ENCODE measurements around the gene NOD2. TPM values are rescaled to one million over a fixed set of nuclear protein-coding genes. Genes with fewer than 3 reads are reported as not detected.
A peak's percentile ranks its signal among the peaks of the same experiment; 100 is the strongest.

The NOD2 gene
- polyA plus RNA-seq, 3 donors from 2014 or later, result 0.76 to 1.5 TPM; not detected in 1

DNA sequence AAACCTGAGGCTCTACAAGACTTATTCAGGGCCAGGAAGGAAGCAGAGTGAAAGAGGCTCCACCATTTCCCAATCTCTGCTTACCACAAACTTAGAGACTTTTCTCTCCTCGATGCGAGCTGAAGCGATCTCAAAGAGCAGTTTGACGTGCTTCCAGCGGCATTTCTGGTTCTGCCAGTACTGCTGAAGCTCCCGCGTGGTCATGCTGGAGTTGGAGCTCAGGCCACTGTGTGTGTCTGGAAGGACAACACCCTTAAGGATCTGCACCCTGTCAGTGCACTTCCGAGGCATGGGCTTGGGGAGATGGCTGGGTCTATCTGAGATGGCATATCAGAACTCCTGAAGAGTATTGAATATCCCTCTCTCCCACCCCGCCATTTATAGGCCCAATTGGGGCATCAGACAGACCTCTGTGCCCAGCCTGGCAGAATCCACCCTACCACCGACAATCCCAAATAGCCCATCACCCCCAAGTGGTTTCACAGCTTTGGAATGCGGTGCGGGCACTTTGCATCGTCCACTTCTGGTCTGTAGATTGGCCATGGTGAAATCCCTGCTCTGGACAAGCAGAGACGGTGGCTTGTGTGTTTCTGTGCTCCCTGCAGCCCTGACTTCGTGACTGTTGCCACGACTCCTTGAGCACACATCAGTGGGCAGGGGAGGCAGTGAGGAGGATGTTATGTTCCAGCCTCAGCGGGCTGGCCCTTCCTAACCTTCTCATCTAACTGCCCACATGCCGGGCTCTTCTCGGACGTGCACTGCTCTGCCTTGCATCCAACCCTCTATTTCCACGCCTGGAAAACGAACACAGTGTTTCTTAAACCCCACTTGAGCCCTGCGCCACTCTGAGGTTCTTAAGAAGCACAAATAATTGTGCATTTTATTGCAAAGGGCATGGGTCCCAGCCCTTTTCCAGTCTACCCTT is 17.5 kb upstream of the NOD2 start:
- peaks cover 48 to 50% of the 10 kb centered on the region in 2 donors for H3K4me1 Mint-ChIP-seq
- H3K4me3 Mint-ChIP-seq, result no peak overlapping the region
- H3K9me3 Mint-ChIP-seq, result peaks cover 7 to 19% (median 15%) of the 10 kb centered on the region in 6 donors
- H3K27ac Mint-ChIP-seq, result peak overlapping the region in 5 of 6 donors; percentile 26 to 90 (median 41)
- peaks cover 0 to 9% (median 7%) of the 10 kb centered on the region in 3 donors for H3K27me3 Mint-ChIP-seq (ENCODE audit: low read depth in 3 of 3)
- DNase-seq, result no peak
- peaks cover 48 to 70% (median 48%) of the 10 kb centered on the region in 3 donors for H3K36me3 Mint-ChIP-seq

DNA sequence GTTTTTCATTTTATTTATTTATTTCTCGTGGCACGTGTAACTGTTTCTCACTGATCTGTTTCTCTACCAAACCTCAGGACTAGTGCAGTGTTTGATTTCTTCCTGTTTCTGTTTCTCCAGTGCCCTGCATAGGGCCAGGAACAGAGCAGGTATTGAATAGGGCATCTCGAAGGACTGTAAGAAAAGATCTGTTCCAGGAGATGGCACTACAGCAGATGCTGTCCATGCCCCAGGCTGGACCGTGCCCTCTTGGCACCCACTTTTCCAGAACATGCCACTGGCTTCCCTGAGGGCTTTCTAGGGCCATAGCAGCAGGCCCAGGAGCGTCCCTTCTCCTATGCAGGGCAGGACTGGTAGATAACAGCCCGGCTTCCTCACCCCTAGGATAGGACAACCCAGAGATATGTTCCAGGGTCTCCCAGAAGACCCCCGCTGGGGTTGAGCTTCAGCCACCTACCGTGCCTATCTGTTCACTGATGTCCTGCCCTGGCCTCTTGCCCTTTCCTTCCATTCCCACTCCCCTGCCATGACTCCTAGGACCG is 16.7 kb upstream of the NOD2 start:
- peaks cover 50 to 54% of the 10 kb centered on the region in 2 donors for H3K4me1 Mint-ChIP-seq
- H3K4me3 Mint-ChIP-seq, result no peak overlapping the region
- peaks cover 0 to 6% (median 4%) of the 10 kb centered on the region in 3 donors for H3K27me3 Mint-ChIP-seq (ENCODE audit: low read depth in 3 of 3)
- peak overlapping the region in 5 of 6 donors; percentile 15 to 91 (median 88) for H3K27ac Mint-ChIP-seq
- peaks cover 6 to 14% (median 10%) of the 10 kb centered on the region in 6 donors for H3K9me3 Mint-ChIP-seq
- no peak for DNase-seq
- peaks cover 43 to 62% (median 43%) of the 10 kb centered on the region in 3 donors for H3K36me3 Mint-ChIP-seq

- DNase-seq, result no peak
- H3K27me3 Mint-ChIP-seq (ENCODE audit: low read depth in 3 of 3), result peaks cover 0 to 6% (median 4%) of the 10 kb centered on the region in 3 donors
- H3K27ac Mint-ChIP-seq, result peak overlapping the region; percentile 75 to 91 (median 89)
- H3K9me3 Mint-ChIP-seq, result peaks cover 3 to 8% (median 5%) of the 10 kb centered on the region in 6 donors
- H3K4me1 Mint-ChIP-seq, result peaks cover 54 to 60% of the 10 kb centered on the region in 2 donors
- peak overlapping the region in 3 of 5 donors; percentile 6 to 54 (median 44) for H3K4me3 Mint-ChIP-seq
- peaks cover 37 to 56% (median 37%) of the 10 kb centered on the region in 3 donors for H3K36me3 Mint-ChIP-seq
Observed at GRCh38 chr16:50677351-50677750, 16.1 kb upstream of the NOD2 start.

DNA sequence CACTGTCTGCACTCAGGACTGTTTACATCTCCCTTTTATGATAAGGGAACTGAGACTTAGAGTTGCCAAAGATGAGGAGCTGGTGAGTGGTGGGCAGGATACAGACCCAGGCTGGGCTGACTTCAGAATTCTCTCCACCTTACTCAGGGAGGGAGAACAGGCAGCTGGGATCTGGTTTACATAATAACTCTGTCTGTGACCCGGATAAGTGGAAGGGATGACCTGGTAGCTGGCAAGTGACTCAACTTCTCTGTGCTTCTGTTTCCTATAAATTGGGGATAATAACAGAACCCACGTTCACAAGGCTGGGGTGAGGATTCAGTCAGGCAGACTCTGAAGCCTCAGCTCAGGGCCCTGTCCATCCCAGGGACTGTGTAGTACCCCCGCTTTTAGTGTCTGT is 14.9 kb upstream of the NOD2 start:
- Mint-ChIP-seq H3K27me3 (ENCODE audit: low read depth in 3 of 3) (peaks cover 0 to 5% (median 2%) of the 10 kb centered on the region in 3 donors), H3K9me3 (peaks cover 0 to 3% (median 0%) of the 10 kb centered on the region in 6 donors), H3K36me3 (peaks cover 27 to 47% (median 28%) of the 10 kb centered on the region in 3 donors), H3K4me3 (peak overlapping the region; percentile 49 to 82 (median 69)), H3K4me1 (peaks cover 63 to 71% of the 10 kb centered on the region in 2 donors), H3K27ac (peak overlapping the region; percentile 75 to 91 (median 89))
- no peak for DNase-seq

DNA sequence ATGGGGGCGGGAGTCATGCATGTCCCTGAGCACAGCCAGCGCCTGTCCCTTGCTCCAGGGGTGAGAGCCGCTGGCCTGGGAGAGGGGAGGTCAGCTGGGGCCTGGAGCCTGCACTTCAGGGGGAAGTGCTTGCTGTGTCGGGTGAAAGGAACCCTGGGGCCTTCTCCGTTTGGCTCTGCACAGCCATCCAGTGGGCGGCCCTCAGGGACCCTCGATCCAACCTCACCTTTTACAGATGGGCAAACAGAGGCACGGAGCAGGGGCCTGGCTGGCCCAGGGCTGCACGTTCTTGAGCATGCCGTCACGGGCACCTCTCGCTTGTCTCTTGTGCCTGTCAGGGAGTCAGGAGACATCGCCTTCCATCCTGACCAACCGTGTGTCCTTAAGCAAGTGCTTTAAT is 14.1 kb upstream of the NOD2 start:
- no peak for DNase-seq
- peaks cover 0 to 8% (median 2%) of the 10 kb centered on the region in 3 donors for H3K27me3 Mint-ChIP-seq (ENCODE audit: low read depth in 3 of 3)
- H3K27ac Mint-ChIP-seq, result peak overlapping the region; percentile 90 to 98 (median 96)
- peaks cover 70 to 79% of the 10 kb centered on the region in 2 donors for H3K4me1 Mint-ChIP-seq
- peak overlapping the region; percentile 88 to 92 (median 90) for H3K4me3 Mint-ChIP-seq
- H3K36me3 Mint-ChIP-seq, result peaks cover 21 to 41% (median 25%) of the 10 kb centered on the region in 3 donors
- no peaks in the 10 kb centered on the region for H3K9me3 Mint-ChIP-seq

DNA sequence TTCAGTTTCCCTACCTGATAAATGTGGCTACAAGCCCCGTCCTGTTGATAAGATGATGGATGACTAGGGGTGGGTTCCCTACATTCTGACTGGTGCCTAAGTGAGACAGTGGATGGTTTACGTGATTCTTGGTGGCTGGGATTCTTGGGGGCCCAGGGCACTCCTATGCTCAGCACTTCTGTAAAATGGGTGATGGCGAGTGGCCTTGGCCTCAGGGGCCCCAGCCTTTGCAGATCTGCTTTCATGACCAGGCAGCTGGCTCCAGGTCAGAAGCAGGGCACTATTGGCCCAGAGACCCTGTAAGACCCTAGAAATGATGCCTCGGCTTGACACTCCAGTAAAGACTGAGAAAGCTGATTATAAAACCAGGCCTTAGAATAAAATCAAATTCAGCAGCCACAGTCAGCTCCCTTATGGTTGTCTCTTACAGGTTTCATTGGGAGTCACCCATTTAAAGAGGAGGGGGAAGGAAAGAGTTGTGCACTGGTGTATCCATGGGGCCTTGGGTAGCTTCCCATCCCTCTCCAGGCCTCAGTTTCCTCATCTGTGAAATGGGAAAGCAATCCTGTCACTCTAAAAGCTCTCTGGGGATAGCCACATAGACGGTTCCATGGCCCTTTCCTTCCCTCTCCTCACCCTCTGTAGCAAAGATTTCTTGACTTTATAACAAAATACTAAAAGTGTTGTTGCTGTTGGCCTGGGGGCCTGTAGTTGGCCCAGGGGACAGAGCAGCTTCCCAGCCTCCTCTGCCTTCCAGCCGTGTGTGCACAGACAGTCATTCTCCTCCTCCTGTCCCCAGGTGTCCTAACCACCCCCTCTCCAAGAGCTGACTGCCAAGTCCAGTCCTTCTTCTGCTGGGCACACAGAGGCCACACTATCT is 13.5 kb upstream of the NOD2 start:
- peaks cover 77 to 85% of the 10 kb centered on the region in 2 donors for H3K4me1 Mint-ChIP-seq
- H3K27me3 Mint-ChIP-seq (ENCODE audit: low read depth in 3 of 3), result peaks cover 0 to 9% (median 2%) of the 10 kb centered on the region in 3 donors
- H3K36me3 Mint-ChIP-seq, result peaks cover 16 to 35% (median 20%) of the 10 kb centered on the region in 3 donors
- H3K9me3 Mint-ChIP-seq, result no peaks in the 10 kb centered on the region
- H3K27ac Mint-ChIP-seq, result peak overlapping the region; percentile 90 to 98 (median 96)
- DNase-seq, result no peak
- peak overlapping the region; percentile 88 to 92 (median 90) for H3K4me3 Mint-ChIP-seq

GRCh38 chr16:50680556-50680893 is 12.9 kb upstream of the NOD2 start:
- no peak for DNase-seq
- H3K4me3 Mint-ChIP-seq, result peak overlapping the region; percentile 88 to 92 (median 90)
- H3K9me3 Mint-ChIP-seq, result no peaks in the 10 kb centered on the region
- peaks cover 83 to 91% of the 10 kb centered on the region in 2 donors for H3K4me1 Mint-ChIP-seq
- peak overlapping the region; percentile 90 to 98 (median 96) for H3K27ac Mint-ChIP-seq
- H3K36me3 Mint-ChIP-seq, result peaks cover 11 to 28% (median 13%) of the 10 kb centered on the region in 3 donors
- H3K27me3 Mint-ChIP-seq (ENCODE audit: low read depth in 3 of 3), result peaks cover 0 to 11% (median 2%) of the 10 kb centered on the region in 3 donors

- Mint-ChIP-seq H3K4me1 (peaks cover 89 to 96% of the 10 kb centered on the region in 2 donors), H3K27me3 (ENCODE audit: low read depth in 3 of 3) (peaks cover 0 to 11% (median 2%) of the 10 kb centered on the region in 3 donors), H3K9me3 (no peaks in the 10 kb centered on the region)
Observed at GRCh38 chr16:50681021-50681885, 12.2 kb upstream of the NOD2 start, which contains the start of gene SNX20. Gene SNX20, minus strand, starts transcription at chr16:50681312. Its CDS starts 3,786 bp downstream, at chr16:50677526.

GRCh38 chr16:50683689-50684374 is 9.6 kb upstream of the NOD2 start:
- Mint-ChIP-seq H3K36me3 (peaks cover 2 to 3% (median 2%) of the 10 kb centered on the region in 3 donors), H3K27me3 (ENCODE audit: low read depth in 3 of 3) (peaks cover 0 to 11% (median under 1%) of the 10 kb centered on the region in 3 donors), H3K4me1 (peaks cover 74 to 75% of the 10 kb centered on the region in 2 donors), H3K9me3 (no peaks in the 10 kb centered on the region), H3K4me3 (peak overlapping the region; percentile 63 to 85 (median 77)), H3K27ac (peak overlapping the region; percentile 88 to 97 (median 90))
- peak; percentile 74 to 77 (median 77) for DNase-seq

More at GRCh38 chr16:50681021-50681885, 12.2 kb upstream of the NOD2 start, which contains the start of gene SNX20:
- H3K36me3 Mint-ChIP-seq, result peaks cover 9 to 23% (median 9%) of the 10 kb centered on the region in 3 donors
- H3K4me3 Mint-ChIP-seq, result peak within 1 kb of the TSS; percentile 88 to 92 (median 90)
- peak; percentile 70 to 77 (median 72) for DNase-seq
- peak within 1 kb of the TSS; percentile 90 to 98 (median 96) for H3K27ac Mint-ChIP-seq

DNA sequence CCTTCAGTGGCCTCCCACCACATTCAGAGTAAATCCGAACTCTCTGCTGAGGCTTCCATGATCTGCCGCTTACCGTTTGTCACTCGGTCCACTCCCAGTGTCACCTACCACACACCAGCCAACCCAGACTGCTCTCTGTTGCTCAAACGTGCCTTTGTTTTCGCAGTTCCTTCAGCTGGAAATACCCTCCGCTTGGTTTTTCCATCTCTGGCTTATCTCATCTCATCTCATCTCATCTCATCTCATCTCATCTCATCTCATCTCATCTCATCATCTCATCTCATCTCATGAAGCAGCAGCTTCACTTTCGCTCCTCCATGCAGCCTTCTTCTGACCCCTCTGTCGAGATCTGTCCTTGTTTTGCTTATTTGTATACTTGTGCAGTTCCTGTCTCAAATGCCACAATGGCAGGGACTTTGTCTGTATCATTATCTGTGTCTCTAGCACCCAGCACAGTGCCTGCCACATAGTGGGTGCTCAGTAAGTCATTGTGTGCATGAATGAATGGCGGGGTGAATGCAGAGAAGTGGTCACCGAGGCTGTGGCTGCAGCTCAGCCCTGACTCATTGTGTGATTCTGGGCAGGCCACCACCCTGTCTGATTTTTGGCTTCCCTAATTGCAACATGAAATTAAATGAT is 8.5 kb upstream of the NOD2 start:
- peaks cover 0 to 11% (median 0%) of the 10 kb centered on the region in 3 donors for H3K27me3 Mint-ChIP-seq (ENCODE audit: low read depth in 3 of 3)
- peaks cover 63 to 64% of the 10 kb centered on the region in 2 donors for H3K4me1 Mint-ChIP-seq
- H3K36me3 Mint-ChIP-seq, result no peaks in the 10 kb centered on the region
- peak overlapping the region; percentile 52 to 85 (median 63) for H3K4me3 Mint-ChIP-seq
- DNase-seq, result peak in 2 of 3 donors; percentile 15 to 21
- no peaks in the 10 kb centered on the region for H3K9me3 Mint-ChIP-seq
- H3K27ac Mint-ChIP-seq, result peak overlapping the region; percentile 88 to 97 (median 90)

- no peak for DNase-seq
- Mint-ChIP-seq H3K27me3 (ENCODE audit: low read depth in 3 of 3) (peaks cover 0 to 10% (median 0%) of the 10 kb centered on the region in 3 donors), H3K9me3 (no peaks in the 10 kb centered on the region), H3K36me3 (no peaks in the 10 kb centered on the region), H3K4me3 (peak overlapping the region; percentile 52 to 85 (median 63)), H3K4me1 (peaks cover 57% of the 10 kb centered on the region in 2 donors), H3K27ac (peak overlapping the region; percentile 88 to 97 (median 90))
Observed at GRCh38 chr16:50685462-50686063, 7.8 kb upstream of the NOD2 start.
